HG02852 (cell line): Measurements from ENCODE around the gene SLC22A12.
"Not testable (repeated sequence)": the region's sequence is repeated elsewhere in the genome, so short reads cannot be mapped to it uniquely, and the experiment has no call there.

Experiments used
- ATAC-seq: cut with Tn5 transposase; IDR thresholded peaks from one replicate; pipeline ENCODE4 v1.9.1; 2021; ENCODE audit warnings: mild to moderate bottlenecking, moderate library complexity; ENCODE audit not compliant: unreplicated experiment

The SLC22A12 gene

GRCh38 chr11:64590763-64591221 lies at the start of gene SLC22A12:
TSS of gene SLC22A12 (plus strand) at chr11:64591220. CDS start at chr11:64591557, 337 bp downstream.
- ATAC-seq, result no peak

GRCh38 chr11:64542172-64543125 lies 48.6 kb upstream of the SLC22A12 start:
- no peak for ATAC-seq

GRCh38 chr11:64543818-64544217 lies 47.2 kb upstream of the SLC22A12 start:
- no peak for ATAC-seq

- no peak for ATAC-seq
These were observed 46.3 kb upstream of the SLC22A12 start for GRCh38 chr11:64544616-64545296.

DNA sequence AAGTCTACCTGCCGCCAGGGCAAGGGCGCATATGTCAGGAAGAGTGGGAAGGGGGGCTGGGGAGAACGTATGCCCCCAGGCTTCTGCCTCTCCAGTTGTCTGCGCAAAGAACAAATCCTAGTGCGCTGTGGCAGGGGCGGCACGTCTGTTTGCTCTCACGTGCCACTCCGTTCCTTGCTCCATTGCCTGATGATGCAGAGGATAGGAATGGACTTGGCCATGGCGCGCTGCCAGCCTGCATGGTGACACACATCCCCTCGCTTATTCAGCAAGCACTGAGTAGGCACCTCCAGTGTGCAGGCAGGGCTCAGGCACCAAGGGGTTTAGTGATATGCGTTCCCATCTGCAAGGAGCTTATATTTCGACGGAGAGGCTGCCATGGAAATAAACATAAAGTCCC lies 45.4 kb upstream of the SLC22A12 start:
- no peak for ATAC-seq

DNA sequence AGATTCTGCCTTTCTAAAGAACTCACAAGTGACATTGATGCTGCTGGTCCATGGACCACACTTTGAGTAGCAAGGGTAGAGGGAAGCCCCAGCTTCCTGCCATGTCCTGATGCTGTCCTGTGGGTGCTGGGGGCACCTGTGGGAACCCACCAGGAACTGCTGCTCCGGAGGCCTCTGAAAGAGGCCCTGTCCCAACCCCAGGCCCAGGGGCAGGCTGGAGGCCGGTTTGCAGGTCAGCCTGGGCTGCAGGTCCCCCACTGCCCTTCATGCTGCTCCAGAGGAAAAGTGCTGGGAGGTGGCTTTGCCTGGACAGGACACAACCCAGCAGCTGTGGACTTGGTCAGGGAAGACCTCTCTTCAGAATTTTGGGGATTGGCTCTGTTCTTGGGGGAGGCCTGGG lies 44.8 kb upstream of the SLC22A12 start:
- ATAC-seq, result no peak

DNA sequence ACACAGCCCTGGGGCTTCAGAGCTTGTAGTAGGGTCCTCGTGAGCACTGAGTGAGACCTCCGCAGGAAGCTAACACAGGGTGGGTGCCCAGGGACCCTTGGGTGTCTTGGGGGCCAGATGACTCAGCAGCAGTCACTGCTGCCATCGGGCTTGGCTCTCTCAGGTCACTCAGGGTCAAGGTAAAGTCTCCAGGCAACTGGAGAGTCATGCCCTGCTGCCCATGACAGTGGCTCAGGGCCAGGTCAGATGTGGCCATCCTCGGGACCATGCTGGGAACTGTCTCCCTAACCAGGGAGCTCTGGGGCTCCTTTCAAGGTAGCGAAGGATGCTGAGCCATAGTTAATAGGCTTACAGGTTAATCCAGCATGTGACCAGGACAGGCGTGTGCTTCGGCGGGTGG lies 44.4 kb upstream of the SLC22A12 start:
- ATAC-seq, result no peak

- ATAC-seq, result no peak
These were observed 41.1 kb upstream of the SLC22A12 start for GRCh38 chr11:64549969-64550368.

DNA sequence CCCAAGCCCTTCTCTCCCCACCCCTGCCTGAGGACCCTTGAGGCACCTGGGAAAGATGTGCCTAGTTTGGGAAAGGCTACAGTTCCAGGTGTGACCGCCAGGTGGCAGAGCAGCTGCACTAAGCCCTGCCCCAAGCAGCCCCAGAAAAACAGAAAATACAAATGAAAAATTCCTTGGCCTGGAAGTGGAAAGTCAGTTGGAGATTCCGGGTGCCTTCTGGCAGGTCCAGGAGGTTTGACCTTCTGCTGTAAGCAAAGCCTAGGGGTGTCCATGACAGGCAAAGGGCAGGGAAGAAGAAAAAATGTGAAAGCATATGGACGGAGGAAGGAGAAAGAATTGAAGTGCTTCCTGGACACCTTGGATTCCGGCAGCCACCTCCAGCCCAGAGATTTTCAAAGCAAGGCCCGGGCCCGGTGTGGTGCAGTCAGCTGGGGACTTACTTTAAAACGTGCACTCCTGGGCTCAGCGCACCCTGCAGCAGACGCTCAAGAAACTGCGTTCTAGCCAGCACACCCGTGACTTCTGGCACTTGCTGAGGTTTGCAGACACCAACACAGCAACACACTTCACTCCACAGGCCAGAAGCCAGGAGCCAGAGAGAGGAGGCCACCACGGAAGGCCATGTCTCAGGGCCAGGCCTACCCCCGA lies 37.3 kb upstream of the SLC22A12 start:
- no peak for ATAC-seq

- no peak for ATAC-seq
These were observed 34.8 kb upstream of the SLC22A12 start for GRCh38 chr11:64556044-64556720.

DNA sequence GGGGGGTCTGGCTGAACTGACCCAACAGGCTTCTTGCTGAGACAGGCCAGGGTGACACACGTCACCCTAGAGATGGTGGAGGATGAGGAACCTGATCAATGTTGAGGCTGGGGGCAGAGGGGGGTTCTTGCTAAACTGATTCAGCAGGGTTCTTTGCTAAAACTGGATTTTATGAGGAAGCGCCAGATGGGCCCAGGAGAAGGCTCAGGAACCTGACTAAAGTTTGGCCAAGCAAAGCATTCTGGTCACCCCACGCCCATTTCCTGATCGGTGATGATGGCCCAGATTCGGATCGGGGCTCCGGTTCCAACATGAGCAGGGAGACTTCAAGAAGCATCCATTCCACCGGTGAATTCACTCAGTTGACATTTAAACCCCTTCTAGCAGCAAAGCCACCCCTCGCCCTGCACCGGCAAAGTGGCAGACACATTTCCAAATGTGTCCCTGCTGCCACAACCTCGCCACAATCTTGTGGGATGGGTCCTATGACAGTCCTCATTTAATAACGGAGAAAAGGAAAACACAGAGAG lies 34.2 kb upstream of the SLC22A12 start:
- ATAC-seq, result no peak

GRCh38 chr11:64558065-64558745 lies 32.8 kb upstream of the SLC22A12 start:
- ATAC-seq, result no peak

GRCh38 chr11:64558869-64559268 lies 32.2 kb upstream of the SLC22A12 start:
- ATAC-seq, result no peak

- no peak for ATAC-seq
These were observed 31.5 kb upstream of the SLC22A12 start for GRCh38 chr11:64559351-64560138.

GRCh38 chr11:64560139-64560771 lies 30.8 kb upstream of the SLC22A12 start:
- ATAC-seq, result no peak

DNA sequence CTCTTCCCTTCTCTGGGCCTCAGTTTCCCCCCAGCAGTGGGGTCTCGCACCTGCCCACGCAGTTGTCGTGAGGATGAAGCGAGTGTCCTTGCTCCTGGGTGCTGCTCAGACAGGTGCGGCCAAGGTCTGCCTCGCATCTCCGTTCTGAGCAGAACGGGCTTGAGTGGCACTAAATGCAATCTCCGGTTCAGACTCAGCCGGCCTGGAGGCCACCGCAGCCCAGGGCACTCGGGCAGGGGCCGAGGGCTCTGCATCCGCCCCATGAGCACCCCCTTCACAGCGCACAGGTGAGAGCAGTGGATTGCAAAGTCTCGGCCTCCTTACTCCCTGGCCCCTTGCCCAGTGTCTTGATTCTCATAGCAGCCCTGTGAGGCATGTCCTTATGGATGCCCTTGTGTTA lies 30.1 kb upstream of the SLC22A12 start:
- no peak for ATAC-seq

- ATAC-seq, result not testable (repeated sequence)
These were observed 29.6 kb upstream of the SLC22A12 start for GRCh38 chr11:64561429-64561828.

DNA sequence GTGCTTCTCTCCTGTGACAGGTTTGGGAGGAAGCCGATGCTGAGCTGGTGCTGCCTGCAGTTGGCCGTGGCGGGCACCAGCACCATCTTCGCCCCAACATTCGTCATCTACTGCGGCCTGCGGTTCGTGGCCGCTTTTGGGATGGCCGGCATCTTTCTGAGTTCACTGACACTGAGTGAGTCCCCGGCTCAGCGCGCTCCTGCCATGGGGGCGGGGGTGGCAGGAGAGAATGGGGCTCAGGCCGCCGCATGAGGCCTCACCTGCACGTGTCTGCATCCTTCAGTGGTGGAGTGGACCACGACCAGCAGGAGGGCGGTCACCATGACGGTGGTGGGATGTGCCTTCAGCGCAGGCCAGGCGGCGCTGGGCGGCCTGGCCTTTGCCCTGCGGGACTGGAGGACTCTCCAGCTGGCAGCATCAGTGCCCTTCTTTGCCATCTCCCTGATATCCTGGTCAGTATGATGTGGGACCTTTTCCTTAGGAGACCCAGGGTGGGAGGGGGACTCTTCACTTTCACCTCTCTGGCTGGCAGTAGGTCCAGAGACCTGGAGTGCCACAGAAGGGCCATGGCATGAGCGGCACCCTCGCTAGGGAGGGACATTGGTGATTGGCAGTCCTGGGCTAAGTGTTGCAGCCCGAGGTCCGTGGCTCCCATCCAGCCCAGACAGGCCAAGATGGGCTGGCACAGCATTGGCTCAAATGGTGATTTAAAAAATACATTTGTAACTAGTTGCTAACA lies 28.9 kb upstream of the SLC22A12 start:
- ATAC-seq, result no peak
